ENCODE data around the gene CCSER1.
"Not testable (repeated sequence)": the region's sequence is repeated elsewhere in the genome, so short reads cannot be mapped to it uniquely, and the experiment has no call there.

CCSER1 gene

DNA sequence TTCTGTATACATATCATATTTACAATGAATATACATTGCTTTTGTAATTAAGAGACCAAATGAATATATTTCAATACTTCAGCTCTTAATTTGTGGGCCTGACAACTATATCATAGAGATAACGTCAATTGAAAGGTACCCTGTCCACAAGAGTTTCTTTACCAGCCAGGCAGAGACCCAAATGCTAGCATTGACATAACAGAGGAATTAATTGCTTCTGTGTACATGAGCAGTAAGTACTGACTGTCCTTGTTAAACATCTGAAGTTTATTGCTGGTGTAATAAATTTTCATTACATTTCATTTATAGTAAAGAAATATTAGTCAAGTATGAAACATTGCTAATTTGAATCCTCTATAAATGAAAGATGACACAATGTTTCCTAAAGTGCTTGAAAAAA is 910.8 kb downstream of the CCSER1 start:
- H3K4me3 ChIP-seq (ENCODE audit: low read length): no peak overlapping the region
- no peak for DNase-seq (ENCODE audit: low read depth, low spot score)

DNA sequence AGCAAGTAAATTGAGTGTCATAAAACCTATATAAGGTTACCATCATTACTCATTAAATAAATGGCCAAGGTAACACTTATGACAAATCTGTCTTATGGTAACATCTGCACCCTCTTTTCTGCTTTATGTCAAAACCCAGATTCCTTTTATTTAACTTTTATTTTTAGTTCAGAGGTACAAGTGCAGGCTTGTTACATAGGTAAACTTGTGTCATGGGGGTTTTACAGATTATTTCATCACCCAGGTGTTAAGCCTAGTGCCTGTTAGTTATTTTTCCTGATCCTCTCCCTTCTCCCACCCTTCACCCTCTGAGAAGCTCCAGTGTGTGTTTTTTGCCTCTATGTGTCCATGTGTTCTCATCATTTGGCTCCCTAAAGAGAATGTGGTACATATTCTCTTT is 930.7 kb downstream of the CCSER1 start:
- DNase-seq (ENCODE audit: low read depth, low spot score): no peak
- H3K4me3 ChIP-seq (ENCODE audit: low read length): no peak overlapping the region

DNA sequence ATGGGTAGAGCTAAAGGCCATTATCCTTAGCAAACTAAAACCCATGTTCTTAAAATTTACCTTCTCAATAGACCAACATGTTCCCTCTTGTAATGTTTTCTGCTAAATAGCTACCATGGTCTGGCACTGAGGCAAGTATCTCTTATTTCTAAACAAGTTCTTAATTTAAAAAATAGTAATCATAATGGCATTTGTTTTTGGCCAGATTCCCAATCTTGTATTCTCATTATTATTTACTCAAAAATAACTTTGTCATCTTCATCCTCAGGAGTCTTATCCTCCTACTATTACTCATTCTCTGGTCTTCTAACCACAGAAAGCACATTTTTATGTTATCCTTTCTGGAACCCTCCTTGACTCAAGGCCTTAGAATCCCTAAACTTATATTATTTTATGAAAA is 931.2 kb downstream of the CCSER1 start:
- H3K4me3 ChIP-seq (ENCODE audit: low read length): no peak overlapping the region
- DNase-seq (ENCODE audit: low read depth, low spot score): no peak

DNA sequence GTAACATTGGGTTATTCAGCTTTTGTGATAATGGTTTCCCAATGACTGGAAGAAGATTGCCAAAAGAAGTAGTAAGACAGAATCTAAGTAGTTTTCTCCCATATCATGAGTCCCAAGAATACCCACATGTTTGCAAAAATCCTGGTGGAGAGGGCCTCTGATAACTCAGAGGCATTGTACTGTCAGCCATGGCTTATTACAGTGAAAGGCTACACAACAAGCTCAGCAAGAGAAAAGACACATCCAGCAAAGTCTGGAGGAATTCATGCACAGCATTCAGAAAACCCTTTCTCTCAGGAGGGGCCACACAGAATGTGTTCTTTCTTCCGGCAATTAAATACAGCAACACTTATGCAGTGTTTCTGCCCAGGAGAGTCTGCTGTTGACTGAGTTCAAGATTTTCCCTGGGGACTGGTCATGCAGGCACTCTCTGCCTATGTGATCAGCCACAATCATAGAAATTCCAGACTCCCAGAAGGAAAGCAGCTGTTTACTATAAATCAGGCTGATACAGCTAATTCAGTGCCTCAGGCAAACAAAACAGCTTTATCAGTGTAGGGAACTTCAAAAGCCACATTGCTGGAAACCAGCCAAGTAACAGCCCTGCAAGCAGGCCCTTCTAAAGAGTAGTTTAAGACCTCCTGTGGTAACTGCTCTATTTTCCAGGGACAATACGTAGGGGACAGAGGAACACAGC is 937.1 kb downstream of the CCSER1 start:
- peak; percentile 0 for DNase-seq (ENCODE audit: low read depth, low spot score)
- no peak overlapping the region for H3K4me3 ChIP-seq (ENCODE audit: low read length)

DNA sequence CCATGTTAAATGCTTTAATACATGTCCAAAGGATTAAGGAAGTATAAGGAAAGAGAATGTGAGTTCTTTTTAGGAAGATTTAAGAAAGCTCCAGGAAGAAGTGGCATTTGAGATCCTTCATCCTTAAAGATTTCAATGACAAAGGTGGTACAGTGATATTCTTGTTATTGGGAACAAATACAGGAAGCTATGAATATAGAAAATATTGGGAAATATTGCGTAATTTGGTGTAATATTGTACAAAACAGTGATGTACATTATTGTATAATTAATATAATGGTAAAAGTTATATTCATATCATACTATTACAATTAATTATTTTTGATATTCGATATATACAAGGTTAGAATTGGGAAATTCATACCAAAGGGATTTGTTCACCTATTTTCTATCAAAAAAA is 937.9 kb downstream of the CCSER1 start:
- H3K4me3 ChIP-seq (ENCODE audit: low read length): no peak overlapping the region

DNA sequence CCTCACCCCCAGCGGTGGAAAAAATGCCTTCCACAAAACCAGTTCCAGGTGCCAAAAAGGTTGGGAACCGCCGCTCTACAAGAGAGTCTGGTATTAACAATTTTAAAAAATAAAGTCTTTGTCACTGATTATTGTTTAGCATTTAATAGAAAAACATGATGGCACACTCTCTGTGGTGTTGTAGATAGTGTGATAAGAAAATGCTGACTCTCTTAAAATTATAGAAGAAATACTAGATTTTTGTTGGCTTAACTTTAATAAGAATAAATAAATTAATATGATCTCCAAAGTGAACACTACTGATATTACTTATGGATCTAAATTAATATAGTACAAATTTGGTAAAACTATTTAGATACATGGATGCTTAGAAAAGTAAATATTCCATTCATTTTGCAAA is 943.5 kb downstream of the CCSER1 start:
- DNase-seq (ENCODE audit: low read depth, low spot score): no peak
- no peak overlapping the region for H3K4me3 ChIP-seq (ENCODE audit: low read length)

More for the DNA sequence above, 937.9 kb downstream of the CCSER1 start:
- DNase-seq (ENCODE audit: low read depth, low spot score): no peak

DNA sequence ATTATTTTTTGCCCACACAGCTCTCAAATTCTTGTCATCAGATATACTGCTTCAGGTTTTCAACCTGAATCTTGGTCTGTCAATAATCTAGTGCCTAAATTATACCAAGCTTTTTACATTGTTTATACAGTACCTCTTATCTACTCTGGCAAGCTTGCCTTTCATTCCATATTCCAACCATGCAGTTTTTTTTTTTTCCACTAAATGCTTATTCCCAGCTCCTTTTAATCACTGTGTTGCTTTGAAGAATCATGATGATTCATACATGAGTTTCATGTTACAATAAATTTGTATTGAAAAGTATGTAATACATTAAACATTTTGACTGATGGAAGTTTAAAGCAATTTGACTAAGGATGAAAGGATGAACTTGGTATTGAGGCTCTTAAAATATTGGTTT is 949.0 kb downstream of the CCSER1 start:
- H3K4me3 ChIP-seq (ENCODE audit: low read length): no peak overlapping the region
- no peak for DNase-seq (ENCODE audit: low read depth, low spot score)

DNA sequence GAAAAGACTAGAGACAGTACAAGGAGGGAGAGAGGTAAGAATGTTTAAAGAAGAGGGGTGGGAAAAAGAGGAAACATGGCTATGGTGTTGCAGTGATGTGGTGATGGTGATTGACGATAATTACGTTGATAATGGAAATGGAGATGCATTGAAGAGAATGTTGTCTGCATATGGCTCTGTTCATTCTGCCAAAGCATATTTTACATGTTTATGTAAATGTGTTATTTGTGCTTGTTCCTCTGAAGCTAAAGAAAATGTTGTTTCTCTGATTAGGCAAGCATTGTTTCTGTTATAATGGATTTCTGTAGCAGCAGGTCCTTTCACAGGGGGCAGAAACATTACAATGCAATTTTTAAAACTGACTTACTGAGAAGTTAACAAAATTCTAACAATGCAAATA is 958.8 kb downstream of the CCSER1 start:
- no peak overlapping the region for H3K4me3 ChIP-seq (ENCODE audit: low read length)
- no peak for DNase-seq (ENCODE audit: low read depth, low spot score)

DNA sequence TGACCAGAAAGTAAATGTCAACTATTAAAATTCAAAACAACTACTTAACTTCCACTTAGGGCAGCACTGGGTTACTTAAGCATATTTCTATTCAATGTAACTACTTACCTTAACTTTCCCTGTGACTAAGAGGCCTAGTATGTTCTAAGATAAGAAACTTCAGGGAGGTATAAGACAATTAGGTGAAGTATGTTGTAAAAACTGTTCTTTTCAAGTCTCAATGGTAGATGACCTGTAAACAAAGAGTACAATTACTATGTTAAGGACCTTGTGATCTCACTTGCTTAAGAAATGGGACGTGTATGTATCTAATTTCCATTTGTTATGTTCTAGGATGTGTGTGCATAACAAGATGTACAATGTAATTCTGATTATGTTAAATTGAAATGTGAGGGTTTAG is 960.5 kb downstream of the CCSER1 start:
- no peak for DNase-seq (ENCODE audit: low read depth, low spot score)
- H3K4me3 ChIP-seq (ENCODE audit: low read length): no peak overlapping the region

DNA sequence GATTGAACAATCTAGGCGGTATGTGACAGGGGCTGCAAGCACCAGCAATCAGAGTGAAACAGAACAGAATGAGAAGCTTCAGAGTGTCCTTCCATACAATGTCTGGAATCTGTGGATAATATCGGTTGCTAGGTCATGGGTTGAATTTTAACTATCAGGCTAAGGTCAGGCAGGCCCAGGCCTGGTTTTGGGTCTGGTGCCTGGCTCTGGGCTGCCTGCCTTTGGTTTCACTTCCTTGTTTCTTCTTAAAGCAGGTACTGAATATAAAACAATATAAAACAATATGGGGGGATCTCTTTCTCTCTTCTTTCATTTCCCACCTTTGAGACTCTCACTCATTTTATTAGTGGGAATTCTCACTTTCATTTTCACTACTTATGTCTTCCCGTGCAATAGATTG is 962.0 kb downstream of the CCSER1 start:
- DNase-seq (ENCODE audit: low read depth, low spot score): no peak
- no peak overlapping the region for H3K4me3 ChIP-seq (ENCODE audit: low read length)

DNA sequence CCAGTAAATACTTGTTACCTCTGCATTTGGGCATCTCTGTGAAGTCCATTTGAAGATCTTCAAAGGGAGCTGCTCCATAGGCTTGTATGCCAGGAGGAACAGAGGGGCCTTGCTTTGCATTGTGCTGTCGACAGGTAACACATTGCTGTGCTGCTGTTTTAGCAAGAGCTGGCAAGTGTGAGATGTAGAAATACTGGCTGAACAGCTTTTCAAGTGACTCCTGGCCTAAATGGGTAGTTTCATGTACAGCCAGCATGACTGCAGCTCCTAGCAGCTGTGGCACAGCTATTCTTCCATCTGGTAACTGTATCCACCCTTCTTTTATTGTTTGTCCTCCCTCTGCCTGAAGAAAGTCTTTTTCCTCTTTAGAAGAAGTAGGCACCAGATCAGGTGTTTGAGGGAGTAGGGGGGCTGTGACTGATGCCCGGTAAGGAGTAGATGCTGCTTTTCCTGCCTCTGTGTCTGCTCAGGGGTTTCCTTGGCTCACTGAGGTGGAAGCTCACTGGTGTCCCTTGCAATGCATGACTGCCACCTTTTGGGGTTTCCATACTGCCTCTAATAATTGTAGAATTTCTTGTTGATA is 965.3 kb downstream of the CCSER1 start:
- H3K4me3 ChIP-seq (ENCODE audit: low read length): no peak overlapping the region
- DNase-seq (ENCODE audit: low read depth, low spot score): no peak

DNA sequence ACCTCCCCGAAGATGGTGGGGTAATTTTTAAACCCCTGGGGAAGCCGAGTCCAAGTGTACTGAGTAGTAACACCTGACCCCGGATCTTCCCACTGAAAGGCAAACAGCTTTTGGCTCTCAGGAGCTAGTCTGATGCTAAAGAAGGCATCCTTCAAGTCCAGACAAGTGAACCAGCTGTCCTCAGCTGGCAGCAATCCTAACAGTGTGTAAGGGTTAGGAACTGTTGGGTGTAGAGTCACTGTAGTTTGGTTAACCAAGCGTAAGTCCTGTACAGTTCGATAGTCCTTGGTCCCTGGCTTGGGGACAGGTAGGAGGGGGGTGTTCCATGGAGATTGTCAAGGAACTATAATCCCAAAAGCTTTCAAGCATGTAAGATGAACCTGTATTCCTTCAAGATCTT is 967.0 kb downstream of the CCSER1 start:
- DNase-seq (ENCODE audit: low read depth, low spot score); H3K4me3 ChIP-seq (ENCODE audit: low read length): not testable (repeated sequence)

DNA sequence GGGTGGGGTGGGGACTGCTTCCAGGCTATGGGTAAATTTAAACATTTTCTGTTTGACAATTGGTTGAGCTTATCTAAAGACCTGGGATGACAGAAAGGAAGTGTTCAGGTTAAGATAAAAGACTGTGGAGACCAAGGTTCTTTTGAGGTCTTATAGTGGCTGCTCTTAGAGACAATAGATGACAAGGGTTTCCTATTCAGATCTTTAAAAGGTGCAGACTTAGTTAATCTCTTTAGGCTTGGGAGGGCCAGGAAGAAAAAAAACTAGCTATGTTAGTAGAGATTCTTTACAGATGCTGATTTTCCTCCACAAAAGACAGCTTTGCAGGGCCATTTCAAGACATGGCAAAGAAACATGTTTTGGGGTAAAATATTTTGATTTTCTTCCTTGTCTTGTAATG is 972.5 kb downstream of the CCSER1 start:
- DNase-seq (ENCODE audit: low read depth, low spot score): peak; percentile 10
- H3K4me3 ChIP-seq (ENCODE audit: low read length): no peak overlapping the region

DNA sequence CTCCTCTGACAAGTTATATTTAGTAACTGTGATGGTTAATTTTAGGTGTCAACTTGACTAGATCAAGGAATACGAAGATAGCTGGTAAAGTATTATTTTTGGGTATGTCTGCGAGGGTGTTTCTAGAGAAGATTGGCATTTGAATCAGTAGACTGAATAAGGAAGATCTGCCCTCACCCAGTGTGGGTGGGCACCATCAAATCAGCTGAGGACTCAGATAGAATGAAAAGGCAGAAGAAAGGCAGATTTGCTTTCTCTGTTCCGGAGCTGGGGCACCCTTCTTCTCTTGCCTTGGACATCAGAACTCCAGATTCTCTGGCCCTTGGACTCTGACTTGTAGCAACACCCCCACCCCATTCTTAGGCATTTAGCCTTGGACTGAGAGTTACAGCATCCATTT is 981.6 kb downstream of the CCSER1 start:
- H3K4me3 ChIP-seq (ENCODE audit: low read length): no peak overlapping the region
- DNase-seq (ENCODE audit: low read depth, low spot score): no peak

DNA sequence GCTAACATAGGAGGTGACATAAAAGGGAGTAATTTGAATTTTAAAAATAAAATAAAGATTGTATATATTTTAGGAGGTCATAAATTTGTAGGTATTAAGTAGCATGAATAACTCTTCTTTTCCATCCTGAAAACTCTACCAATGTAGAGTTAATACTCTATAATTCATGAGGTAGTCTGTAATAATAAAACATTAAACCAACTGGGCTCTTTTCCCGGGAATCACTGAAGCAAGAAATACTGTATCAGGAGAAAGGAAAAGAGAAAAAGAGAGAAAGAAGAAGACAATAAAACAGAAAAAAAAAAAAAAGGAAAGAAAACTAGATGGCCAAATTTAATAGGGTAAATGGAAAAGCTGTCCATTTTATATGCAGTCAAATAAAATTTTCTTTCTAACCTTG is 984.4 kb downstream of the CCSER1 start:
- H3K4me3 ChIP-seq (ENCODE audit: low read length): no peak overlapping the region
- DNase-seq (ENCODE audit: low read depth, low spot score): no peak

DNA sequence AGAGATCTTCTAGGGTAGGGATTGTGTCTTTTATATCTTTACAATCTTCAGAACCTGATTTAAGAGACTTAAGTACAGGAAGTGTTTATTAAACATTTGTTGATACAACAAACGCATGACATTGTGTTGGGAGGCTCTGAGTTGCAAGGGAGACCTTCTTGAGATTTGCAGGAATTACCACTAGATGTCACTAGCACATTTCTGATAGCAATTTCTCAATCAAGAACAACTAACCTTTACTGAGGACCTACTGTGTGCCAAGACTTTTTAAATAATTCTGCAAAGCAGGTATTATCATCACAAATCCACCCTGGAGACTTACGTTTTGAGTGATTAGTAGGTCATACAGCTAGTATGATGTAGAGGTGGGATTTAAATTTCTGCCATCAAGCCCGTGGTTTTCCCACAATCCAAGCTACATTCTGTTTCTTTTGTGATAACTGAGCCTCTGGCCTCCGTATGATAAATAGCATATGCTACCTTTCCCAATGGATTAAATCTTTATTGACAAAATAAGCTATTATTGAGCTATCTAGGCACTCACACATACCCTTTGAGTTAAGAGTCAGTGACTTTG is 986.0 kb downstream of the CCSER1 start:
- H3K4me3 ChIP-seq (ENCODE audit: low read length): no peak overlapping the region
- peak; percentile 39 for DNase-seq (ENCODE audit: low read depth, low spot score)

DNA sequence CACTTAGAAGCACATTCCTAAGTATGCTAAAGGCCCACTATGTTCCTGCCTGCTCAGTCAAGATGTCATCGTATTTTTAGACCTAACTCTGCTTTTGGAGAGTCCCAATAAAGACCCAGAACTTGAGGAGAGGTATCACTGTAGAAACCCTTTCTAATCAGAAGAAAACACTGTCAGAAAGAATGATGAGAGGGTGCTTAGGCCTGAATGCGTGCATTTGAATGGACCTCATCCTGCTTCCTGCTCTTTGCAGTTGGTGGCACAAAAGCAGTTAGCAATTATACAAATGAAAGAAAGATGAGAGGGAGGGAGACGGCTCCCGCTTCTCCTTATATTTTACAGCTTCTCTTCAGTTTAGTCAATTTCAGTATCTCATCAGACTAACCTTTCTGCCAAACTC is 987.2 kb downstream of the CCSER1 start:
- no peak for DNase-seq (ENCODE audit: low read depth, low spot score)
- H3K4me3 ChIP-seq (ENCODE audit: low read length): no peak overlapping the region

DNA sequence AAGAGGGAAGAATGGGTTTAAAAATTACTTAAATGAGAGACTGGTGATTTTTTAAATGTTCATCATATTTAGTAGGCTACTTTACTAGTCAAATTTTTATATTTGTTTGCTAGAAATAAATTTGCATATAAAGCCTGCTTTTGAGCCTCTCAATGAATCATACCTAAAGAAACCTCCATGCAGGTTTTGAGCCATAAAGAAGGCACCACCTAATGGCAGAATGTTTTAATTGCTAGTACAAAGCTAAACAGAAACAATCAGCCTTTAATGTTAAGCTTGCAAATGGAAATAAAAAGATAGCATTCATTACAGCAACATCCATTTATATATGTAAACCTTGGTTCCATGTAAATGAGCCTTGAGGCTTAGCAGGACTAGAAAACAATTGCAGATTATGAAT is 989.7 kb downstream of the CCSER1 start:
- no peak overlapping the region for H3K4me3 ChIP-seq (ENCODE audit: low read length)
- DNase-seq (ENCODE audit: low read depth, low spot score): no peak

DNA sequence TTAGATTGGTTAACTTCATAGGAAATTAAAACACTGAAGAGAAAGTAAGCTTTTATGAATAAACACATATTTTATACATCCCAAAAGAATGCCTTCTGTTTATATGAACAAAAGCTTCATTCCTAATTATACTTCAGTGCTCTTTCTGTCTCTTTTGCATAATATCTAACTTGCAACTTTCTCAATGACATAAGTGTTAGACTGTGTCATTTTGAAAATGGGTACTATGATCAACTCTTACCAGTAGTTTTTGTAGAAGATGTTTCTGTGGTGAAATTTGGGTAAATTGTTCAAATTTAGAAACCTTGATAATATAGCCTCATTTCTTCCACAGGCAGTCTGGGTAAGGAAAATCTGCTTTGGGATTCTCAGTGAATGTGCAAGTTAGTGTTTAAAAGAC is 991.4 kb downstream of the CCSER1 start:
- no peak for DNase-seq (ENCODE audit: low read depth, low spot score)
- H3K4me3 ChIP-seq (ENCODE audit: low read length): no peak overlapping the region

DNA sequence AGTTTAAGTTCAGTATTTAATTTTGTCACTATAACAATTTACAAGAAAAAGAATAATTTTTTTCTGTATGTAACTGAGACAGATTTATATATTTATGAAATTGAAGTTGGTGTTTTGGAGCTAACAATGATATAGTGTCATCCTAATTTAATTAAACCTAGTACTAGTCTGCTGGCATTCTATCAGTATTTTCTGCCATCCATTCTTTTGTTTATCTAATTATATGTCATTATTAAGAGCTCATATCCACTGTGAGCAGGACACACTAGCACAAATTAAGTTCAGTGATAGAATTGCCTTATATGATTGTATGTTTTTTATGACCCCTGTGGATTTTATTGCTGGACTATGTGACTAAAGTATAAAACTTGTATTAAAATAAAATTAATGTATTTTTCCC is 996.5 kb downstream of the CCSER1 start:
- DNase-seq (ENCODE audit: low read depth, low spot score): no peak
- no peak overlapping the region for H3K4me3 ChIP-seq (ENCODE audit: low read length)

DNA sequence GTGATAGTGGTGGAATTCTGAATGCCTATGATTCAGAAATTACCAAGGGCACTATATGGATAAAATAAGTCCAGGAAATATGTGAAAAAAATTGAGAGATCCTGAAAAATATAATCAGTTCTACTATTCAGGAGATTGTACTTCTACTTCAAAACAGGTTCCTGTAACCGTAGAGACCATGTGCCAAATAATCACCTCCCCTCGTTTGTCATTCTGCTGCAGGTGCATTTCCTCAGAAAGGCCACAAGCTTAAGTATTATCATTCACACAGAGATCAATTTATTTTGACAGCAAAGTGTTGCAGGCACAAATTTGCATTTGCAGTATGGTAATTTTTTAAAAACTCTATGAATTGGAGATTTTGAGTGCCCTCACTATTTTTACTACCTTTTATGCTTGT is 1000.0 kb downstream of the CCSER1 start:
- H3K4me3 ChIP-seq (ENCODE audit: low read length): no peak overlapping the region
- DNase-seq (ENCODE audit: low read depth, low spot score): no peak
